ENCODE data around the gene ESYT2. TPM values are rescaled to one million over a fixed set of nuclear protein-coding genes. Genes with fewer than 3 reads are reported as not detected.

The ESYT2 gene
- polyA plus RNA-seq, 2 donors = 25.4 to 28.9 TPM

- Histone ChIP-seq H3K27me3 (ENCODE audit: control insufficient read depth in 1 of 2, insufficient read depth in 2 of 2, low read length in 2 of 2) (no peaks in the 10 kb centered on the region), H3K27ac (ENCODE audit: low read depth in 2 of 2, low read length in 1 of 2) (no peak overlapping the region), H3K4me3 (ENCODE audit: low read depth in 1 of 2, low read length in 2 of 2) (no peak overlapping the region), H3K36me3 (ENCODE audit: control insufficient read depth in 2 of 2, insufficient read depth in 2 of 2, low read length in 1 of 2) (peaks cover 0 to 10% of the 10 kb centered on the region in 2 donors), H3K4me1 (ENCODE audit: control insufficient read depth in 2 of 2, insufficient read depth in 2 of 2, low read length in 1 of 2) (peaks cover 2 to 6% of the 10 kb centered on the region in 2 donors), H3K9me3 (ENCODE audit: control insufficient read depth in 2 of 2, insufficient read depth in 1 of 2, low read depth in 1 of 2, low read length in 1 of 2) (no peaks in the 10 kb centered on the region)
- WGBS, 2 donors = 97% methylated on average over 18 of the region's 18 CpGs
Observed at GRCh38 chr7:158808126-158808525, 21.2 kb downstream of the ESYT2 start.

GRCh38 chr7:158805937-158806336 is 23.4 kb downstream of the ESYT2 start:
- no peaks in the 10 kb centered on the region for H3K27me3 ChIP-seq (ENCODE audit: control insufficient read depth in 1 of 2, insufficient read depth in 2 of 2, low read length in 2 of 2)
- no peak overlapping the region for H3K27ac ChIP-seq (ENCODE audit: low read depth in 2 of 2, low read length in 1 of 2)
- 81 to 91% methylated on average over 21 of the region's 21 CpGs for WGBS, 2 donors
- peaks cover 0 to 10% of the 10 kb centered on the region in 2 donors for H3K36me3 ChIP-seq (ENCODE audit: control insufficient read depth in 2 of 2, insufficient read depth in 2 of 2, low read length in 1 of 2)
- no peak overlapping the region for H3K4me3 ChIP-seq (ENCODE audit: low read depth in 1 of 2, low read length in 2 of 2)
- H3K4me1 ChIP-seq (ENCODE audit: control insufficient read depth in 2 of 2, insufficient read depth in 2 of 2, low read length in 1 of 2) = peaks cover 3 to 4% of the 10 kb centered on the region in 2 donors
- no peaks in the 10 kb centered on the region for H3K9me3 ChIP-seq (ENCODE audit: control insufficient read depth in 2 of 2, insufficient read depth in 1 of 2, low read depth in 1 of 2, low read length in 1 of 2)

- Histone ChIP-seq H3K4me3 (ENCODE audit: low read depth in 1 of 2, low read length in 2 of 2) (no peak overlapping the region), H3K4me1 (ENCODE audit: control insufficient read depth in 2 of 2, insufficient read depth in 2 of 2, low read length in 1 of 2) (peaks cover 2 to 4% of the 10 kb centered on the region in 2 donors), H3K36me3 (ENCODE audit: control insufficient read depth in 2 of 2, insufficient read depth in 2 of 2, low read length in 1 of 2) (peaks cover 0 to 7% of the 10 kb centered on the region in 2 donors), H3K27ac (ENCODE audit: low read depth in 2 of 2, low read length in 1 of 2) (no peak overlapping the region), H3K27me3 (ENCODE audit: control insufficient read depth in 1 of 2, insufficient read depth in 2 of 2, low read length in 2 of 2) (no peaks in the 10 kb centered on the region), H3K9me3 (ENCODE audit: control insufficient read depth in 2 of 2, insufficient read depth in 1 of 2, low read depth in 1 of 2, low read length in 1 of 2) (no peaks in the 10 kb centered on the region)
- 93 to 94% methylated on average over 2 of the region's 2 CpGs for WGBS, 2 donors
Observed at GRCh38 chr7:158805414-158805813, 23.9 kb downstream of the ESYT2 start.

- no peak overlapping the region for H3K27ac ChIP-seq (ENCODE audit: low read depth in 2 of 2, low read length in 1 of 2)
- WGBS, 2 donors = 90 to 95% methylated on average over 22 of the region's 22 CpGs
- no peaks in the 10 kb centered on the region for H3K9me3 ChIP-seq (ENCODE audit: control insufficient read depth in 2 of 2, insufficient read depth in 1 of 2, low read depth in 1 of 2, low read length in 1 of 2)
- H3K4me1 ChIP-seq (ENCODE audit: control insufficient read depth in 2 of 2, insufficient read depth in 2 of 2, low read length in 1 of 2) = peaks cover 2 to 4% of the 10 kb centered on the region in 2 donors
- H3K4me3 ChIP-seq (ENCODE audit: low read depth in 1 of 2, low read length in 2 of 2) = no peak overlapping the region
- peaks cover 0 to 6% of the 10 kb centered on the region in 2 donors for H3K36me3 ChIP-seq (ENCODE audit: control insufficient read depth in 2 of 2, insufficient read depth in 2 of 2, low read length in 1 of 2)
- H3K27me3 ChIP-seq (ENCODE audit: control insufficient read depth in 1 of 2, insufficient read depth in 2 of 2, low read length in 2 of 2) = no peaks in the 10 kb centered on the region
Observed at GRCh38 chr7:158804335-158804734, 25.0 kb downstream of the ESYT2 start.

GRCh38 chr7:158803367-158803969 is 25.8 kb downstream of the ESYT2 start:
- no peak overlapping the region for H3K4me3 ChIP-seq (ENCODE audit: low read depth in 1 of 2, low read length in 2 of 2)
- peaks cover 0 to 6% of the 10 kb centered on the region in 2 donors for H3K36me3 ChIP-seq (ENCODE audit: control insufficient read depth in 2 of 2, insufficient read depth in 2 of 2, low read length in 1 of 2)
- H3K4me1 ChIP-seq (ENCODE audit: control insufficient read depth in 2 of 2, insufficient read depth in 2 of 2, low read length in 1 of 2) = peaks cover 2 to 4% of the 10 kb centered on the region in 2 donors
- peak overlapping the region; percentile 9 to 60 for H3K27ac ChIP-seq (ENCODE audit: low read depth in 2 of 2, low read length in 1 of 2)
- H3K27me3 ChIP-seq (ENCODE audit: control insufficient read depth in 1 of 2, insufficient read depth in 2 of 2, low read length in 2 of 2) = no peaks in the 10 kb centered on the region
- WGBS, 2 donors = 79 to 83% methylated on average over 30 to 35 of the region's 35 CpGs
- no peaks in the 10 kb centered on the region for H3K9me3 ChIP-seq (ENCODE audit: control insufficient read depth in 2 of 2, insufficient read depth in 1 of 2, low read depth in 1 of 2, low read length in 1 of 2)

- peak overlapping the region; percentile 60 to 74 for H3K27ac ChIP-seq (ENCODE audit: low read depth in 2 of 2, low read length in 1 of 2)
- peaks cover 2 to 4% of the 10 kb centered on the region in 2 donors for H3K4me1 ChIP-seq (ENCODE audit: control insufficient read depth in 2 of 2, insufficient read depth in 2 of 2, low read length in 1 of 2)
- no peaks in the 10 kb centered on the region for H3K27me3 ChIP-seq (ENCODE audit: control insufficient read depth in 1 of 2, insufficient read depth in 2 of 2, low read length in 2 of 2)
- WGBS, 2 donors = 49 to 58% methylated on average over 9 of the region's 9 CpGs
- H3K36me3 ChIP-seq (ENCODE audit: control insufficient read depth in 2 of 2, insufficient read depth in 2 of 2, low read length in 1 of 2) = peaks cover 0 to 1% of the 10 kb centered on the region in 2 donors
- H3K4me3 ChIP-seq (ENCODE audit: low read depth in 1 of 2, low read length in 2 of 2) = peak overlapping the region in 1 of 2 donors; percentile 17
- H3K9me3 ChIP-seq (ENCODE audit: control insufficient read depth in 2 of 2, insufficient read depth in 1 of 2, low read depth in 1 of 2, low read length in 1 of 2) = no peaks in the 10 kb centered on the region
Observed at GRCh38 chr7:158802535-158803366, 26.6 kb downstream of the ESYT2 start.

- Histone ChIP-seq H3K4me3 (ENCODE audit: low read depth in 1 of 2, low read length in 2 of 2) (no peak overlapping the region), H3K9me3 (ENCODE audit: control insufficient read depth in 2 of 2, insufficient read depth in 1 of 2, low read depth in 1 of 2, low read length in 1 of 2) (no peaks in the 10 kb centered on the region), H3K4me1 (ENCODE audit: control insufficient read depth in 2 of 2, insufficient read depth in 2 of 2, low read length in 1 of 2) (peaks cover 2 to 3% of the 10 kb centered on the region in 2 donors), H3K27ac (ENCODE audit: low read depth in 2 of 2, low read length in 1 of 2) (no peak overlapping the region), H3K36me3 (ENCODE audit: control insufficient read depth in 2 of 2, insufficient read depth in 2 of 2, low read length in 1 of 2) (peaks cover 6 to 21% of the 10 kb centered on the region in 2 donors), H3K27me3 (ENCODE audit: control insufficient read depth in 1 of 2, insufficient read depth in 2 of 2, low read length in 2 of 2) (no peaks in the 10 kb centered on the region)
- 49 to 68% methylated on average over 1 of the region's 1 CpG for WGBS, 2 donors
Observed at GRCh38 chr7:158798741-158799140, 30.6 kb downstream of the ESYT2 start.

- no peaks in the 10 kb centered on the region for H3K27me3 ChIP-seq (ENCODE audit: control insufficient read depth in 1 of 2, insufficient read depth in 2 of 2, low read length in 2 of 2)
- WGBS, 2 donors = 72 to 77% methylated on average over 15 to 23 of the region's 23 CpGs
- H3K9me3 ChIP-seq (ENCODE audit: control insufficient read depth in 2 of 2, insufficient read depth in 1 of 2, low read depth in 1 of 2, low read length in 1 of 2) = no peaks in the 10 kb centered on the region
- H3K4me1 ChIP-seq (ENCODE audit: control insufficient read depth in 2 of 2, insufficient read depth in 2 of 2, low read length in 1 of 2) = peaks cover 0 to 3% of the 10 kb centered on the region in 2 donors
- peaks cover 6 to 22% of the 10 kb centered on the region in 2 donors for H3K36me3 ChIP-seq (ENCODE audit: control insufficient read depth in 2 of 2, insufficient read depth in 2 of 2, low read length in 1 of 2)
- H3K27ac ChIP-seq (ENCODE audit: low read depth in 2 of 2, low read length in 1 of 2) = peak overlapping the region in 1 of 2 donors; percentile 11
- no peak overlapping the region for H3K4me3 ChIP-seq (ENCODE audit: low read depth in 1 of 2, low read length in 2 of 2)
Observed at GRCh38 chr7:158796667-158797066, 32.6 kb downstream of the ESYT2 start.

- no peaks in the 10 kb centered on the region for H3K4me1 ChIP-seq (ENCODE audit: control insufficient read depth in 2 of 2, insufficient read depth in 2 of 2, low read length in 1 of 2)
- no peaks in the 10 kb centered on the region for H3K27me3 ChIP-seq (ENCODE audit: control insufficient read depth in 1 of 2, insufficient read depth in 2 of 2, low read length in 2 of 2)
- WGBS, 2 donors = 71 to 76% methylated on average over 4 of the region's 4 CpGs
- H3K9me3 ChIP-seq (ENCODE audit: control insufficient read depth in 2 of 2, insufficient read depth in 1 of 2, low read depth in 1 of 2, low read length in 1 of 2) = peaks cover 0 to 2% of the 10 kb centered on the region in 2 donors
- H3K36me3 ChIP-seq (ENCODE audit: control insufficient read depth in 2 of 2, insufficient read depth in 2 of 2, low read length in 1 of 2) = peaks cover 10 to 26% of the 10 kb centered on the region in 2 donors
- no peak overlapping the region for H3K27ac ChIP-seq (ENCODE audit: low read depth in 2 of 2, low read length in 1 of 2)
- no peak overlapping the region for H3K4me3 ChIP-seq (ENCODE audit: low read depth in 1 of 2, low read length in 2 of 2)
Observed at GRCh38 chr7:158795272-158795671, 34.0 kb downstream of the ESYT2 start.
